Stimulated activated CD8-positive, alpha-beta memory T cell treated with anti-CD3 and anti-CD28 coated beads, Interleukin-15, amount 100 ng/mL, for 4 hours (primary cell): ENCODE results near the gene FAM89B.
A peak's percentile ranks its signal among the peaks of the same experiment; 100 is the strongest.

ENCODE experiments used
- DNase-seq, 2 donors: peaks; one replicate each; pipeline ENCODE4 v3.0.0-alpha.2; 2020; ENCODE audit warnings: low read depth in 2 of 2

The FAM89B gene

DNA sequence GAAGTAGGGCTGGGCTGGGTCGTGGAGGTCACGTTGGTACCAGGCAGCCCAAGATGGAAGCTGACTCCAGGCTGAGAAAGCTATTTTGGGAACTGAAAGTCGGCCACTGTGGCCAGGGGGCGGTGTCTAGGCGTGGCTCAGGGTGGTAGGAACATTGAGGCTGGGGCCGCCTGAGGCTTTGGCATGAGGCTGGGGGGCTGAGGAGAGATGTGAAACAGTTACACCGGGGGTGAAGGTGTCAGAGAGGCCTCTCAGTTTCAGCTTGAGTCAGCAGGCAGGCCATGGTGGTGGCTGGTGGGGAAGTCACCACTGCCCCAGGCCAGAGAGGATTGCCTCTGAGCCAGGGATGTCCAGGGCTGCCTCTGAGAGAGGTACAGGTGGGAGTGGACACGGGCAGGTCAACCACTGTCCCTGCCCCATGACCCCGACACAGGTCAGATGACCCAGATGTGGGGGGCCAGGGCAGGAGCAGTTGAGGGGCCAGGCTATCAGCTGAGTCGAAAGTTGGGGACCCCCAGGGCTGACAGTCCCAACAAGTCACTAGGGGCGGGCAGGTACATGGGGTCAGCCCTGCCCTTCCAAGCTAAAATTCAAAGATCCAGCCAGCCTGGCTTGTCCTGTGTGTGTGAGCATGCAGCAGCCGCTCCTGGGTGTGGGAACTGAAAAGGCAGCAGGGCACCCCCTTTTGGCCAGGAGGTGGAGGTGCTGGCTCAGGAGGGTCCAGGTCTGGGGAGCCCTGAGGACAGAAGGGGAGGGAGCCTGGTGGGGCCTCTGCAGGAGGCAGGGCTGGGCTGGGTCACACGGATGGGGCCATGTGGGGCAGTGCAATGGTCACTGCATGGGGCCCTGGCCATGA is 16.1 kb downstream of the FAM89B start:
- peak; percentile 43 to 57 for DNase-seq

DNA sequence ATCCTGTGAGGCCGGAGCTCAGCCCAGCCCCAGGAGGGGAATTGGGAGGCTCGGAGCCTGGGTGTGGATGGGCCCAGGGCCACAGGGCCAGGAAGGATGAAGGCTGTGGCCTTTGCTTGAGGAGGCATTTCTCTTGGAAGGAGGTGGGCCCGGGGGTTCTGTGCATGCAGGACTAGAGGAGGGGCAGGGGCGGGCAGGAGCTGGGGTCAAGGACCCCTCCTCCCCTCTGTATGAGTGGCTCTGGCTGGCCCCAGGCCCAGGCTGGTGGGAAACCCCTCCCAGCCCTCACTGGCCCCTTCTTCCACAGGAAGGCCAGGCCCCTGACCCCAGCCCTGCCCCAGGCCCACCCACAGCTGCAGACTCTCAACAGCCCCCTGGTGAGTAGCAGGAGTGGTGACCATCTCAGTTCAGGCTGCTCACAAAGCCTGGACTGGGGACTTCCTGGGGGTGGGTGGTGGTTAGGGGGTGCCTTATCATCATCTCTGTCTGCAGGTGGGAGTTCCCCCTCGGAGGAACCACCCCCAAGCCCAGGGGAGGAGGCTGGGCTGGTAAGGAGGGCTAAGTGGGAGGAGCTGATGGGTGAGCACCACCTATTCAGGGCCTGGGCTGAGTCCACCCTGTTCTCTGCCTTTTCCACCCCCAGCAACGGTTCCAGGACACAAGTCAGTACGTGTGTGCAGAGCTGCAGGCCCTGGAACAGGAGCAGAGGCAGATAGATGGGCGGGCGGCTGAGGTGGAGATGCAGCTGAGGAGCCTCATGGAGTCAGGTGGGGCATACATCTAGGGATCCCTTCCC is 17.3 kb downstream of the FAM89B start:
- no peak for DNase-seq

DNA sequence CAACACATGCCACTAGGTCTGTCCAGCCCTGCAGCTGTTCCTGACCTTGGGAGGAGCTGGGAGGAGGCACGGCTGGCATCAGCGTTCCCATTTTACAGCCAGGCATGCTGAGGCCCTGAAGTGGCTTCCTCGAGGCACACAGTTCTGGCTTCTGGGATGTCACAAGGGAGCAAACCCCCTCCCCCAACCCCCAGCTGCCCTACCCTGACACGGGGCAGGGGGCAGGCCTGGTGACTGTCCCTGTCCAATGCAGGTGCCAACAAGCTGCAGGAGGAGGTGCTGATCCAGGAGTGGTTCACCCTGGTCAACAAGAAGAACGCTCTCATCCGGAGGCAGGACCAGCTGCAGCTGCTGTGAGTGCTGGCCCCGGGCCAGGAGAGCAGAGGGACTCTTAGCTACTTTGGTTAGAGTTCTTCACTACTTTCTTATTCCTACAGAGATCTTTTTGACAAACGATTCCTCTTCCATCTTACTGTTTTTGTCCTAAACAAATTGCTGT is 18.0 kb downstream of the FAM89B start:
- DNase-seq: no peak

- DNase-seq: no peak
Observed at GRCh38 chr11:65591939-65592857, 19.9 kb downstream of the FAM89B start.

GRCh38 chr11:65592858-65593517 is 20.6 kb downstream of the FAM89B start:
- no peak for DNase-seq

GRCh38 chr11:65593518-65594414 is 21.4 kb downstream of the FAM89B start:
- DNase-seq: no peak

- no peak for DNase-seq
Observed at GRCh38 chr11:65595131-65595530, 22.8 kb downstream of the FAM89B start.

DNA sequence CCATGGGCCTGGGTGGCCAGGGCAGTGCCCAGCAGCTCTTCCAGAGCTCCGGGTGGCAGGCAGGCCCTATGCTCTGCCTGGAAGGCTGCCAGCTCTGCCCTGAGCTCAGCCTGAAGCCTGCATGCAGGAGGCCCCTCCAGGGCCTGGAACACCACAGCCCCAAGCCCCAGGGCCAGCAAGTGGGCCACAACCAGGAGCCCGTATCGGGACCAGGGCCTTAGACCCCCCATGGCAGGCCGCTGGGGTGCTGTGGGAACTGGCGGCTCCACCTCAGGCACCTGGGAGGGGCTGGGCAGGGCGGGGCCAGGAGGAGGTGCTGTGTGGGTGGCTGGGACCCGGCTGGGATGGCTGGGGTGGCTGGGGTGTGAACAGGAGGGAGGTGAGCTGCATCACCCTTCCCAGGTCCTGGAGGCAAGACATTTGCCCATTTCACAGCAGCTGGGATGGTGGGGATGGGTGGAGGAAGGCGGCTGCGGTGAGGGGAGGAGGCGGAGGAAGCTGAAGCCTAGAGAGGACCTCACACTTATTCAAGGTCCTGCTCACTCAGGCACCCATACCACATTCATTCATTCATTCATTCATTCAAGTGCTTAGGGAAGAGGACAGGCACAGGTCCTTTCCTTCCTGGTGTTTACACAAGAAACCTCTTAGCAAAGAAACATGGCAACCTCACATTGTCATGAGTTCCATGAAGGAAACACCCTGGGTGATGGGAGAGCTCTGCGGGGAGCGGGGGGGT is 23.4 kb downstream of the FAM89B start, which contains the start of gene KCNK7:
Gene KCNK7, minus strand, starts transcription at position 258 of the 739 bp plus-strand sequence. Its CDS starts 28 bp downstream, at position 230.
- DNase-seq: no peak

DNA sequence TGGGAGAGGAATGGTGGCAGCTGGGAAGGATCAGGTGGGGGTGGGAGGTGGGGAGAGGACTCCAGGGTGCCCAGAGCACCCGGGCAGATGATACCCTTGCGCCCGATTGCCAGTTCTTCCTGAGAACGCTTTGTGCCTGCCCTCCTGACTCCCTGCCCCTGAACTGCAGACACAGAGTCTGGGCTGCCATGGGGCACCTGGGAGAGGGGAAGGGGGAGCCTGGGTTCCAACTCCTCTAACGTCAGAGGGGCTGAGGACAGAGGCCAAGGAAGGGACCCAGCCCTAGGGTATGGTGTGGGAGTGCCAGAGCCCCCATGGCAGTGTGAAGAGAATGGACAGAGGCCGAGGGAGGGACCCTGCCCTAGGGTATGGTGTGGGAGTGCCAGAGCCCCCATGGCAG is 24.2 kb downstream of the FAM89B start:
- no peak for DNase-seq

DNA sequence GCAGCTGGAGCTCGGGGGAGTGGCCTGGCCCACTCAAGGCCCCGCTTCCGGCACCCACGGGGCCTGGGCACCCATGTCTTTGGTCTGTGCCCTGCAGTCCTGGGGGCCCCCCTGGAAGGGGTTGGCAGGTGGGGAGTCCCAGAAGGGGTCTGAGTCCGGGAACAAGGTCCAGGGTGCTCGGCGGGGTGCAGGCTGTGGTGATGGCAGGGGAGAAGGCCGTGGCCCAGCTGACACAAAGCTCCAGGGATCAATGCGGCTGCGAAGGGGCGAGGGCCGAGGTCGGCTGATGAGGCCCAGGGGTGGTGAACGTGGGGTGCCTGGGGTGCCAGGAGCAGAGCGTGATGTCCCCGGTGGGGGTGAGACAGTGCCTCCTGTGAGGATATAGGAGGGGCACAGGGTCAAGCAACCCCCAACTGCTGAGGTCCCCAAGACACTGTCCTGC is 25.9 kb downstream of the FAM89B start:
- no peak for DNase-seq

GRCh38 chr11:65599216-65599954 is 27.0 kb downstream of the FAM89B start:
- no peak for DNase-seq

DNA sequence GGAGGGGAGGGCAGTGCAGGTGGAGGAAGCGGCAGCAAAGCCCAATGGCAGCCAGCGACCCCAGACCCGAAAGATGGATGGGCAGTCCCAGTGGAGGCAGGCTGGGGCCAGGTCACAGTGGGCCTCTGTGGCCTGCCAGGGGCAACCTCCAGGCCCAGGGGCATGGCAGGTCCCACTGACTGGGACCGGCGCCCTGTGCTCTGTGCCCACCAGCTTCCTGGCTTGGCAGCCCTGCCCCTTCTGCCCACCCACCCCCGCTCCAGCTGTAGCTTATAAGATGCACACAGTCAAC is 27.6 kb downstream of the FAM89B start:
- no peak for DNase-seq

DNA sequence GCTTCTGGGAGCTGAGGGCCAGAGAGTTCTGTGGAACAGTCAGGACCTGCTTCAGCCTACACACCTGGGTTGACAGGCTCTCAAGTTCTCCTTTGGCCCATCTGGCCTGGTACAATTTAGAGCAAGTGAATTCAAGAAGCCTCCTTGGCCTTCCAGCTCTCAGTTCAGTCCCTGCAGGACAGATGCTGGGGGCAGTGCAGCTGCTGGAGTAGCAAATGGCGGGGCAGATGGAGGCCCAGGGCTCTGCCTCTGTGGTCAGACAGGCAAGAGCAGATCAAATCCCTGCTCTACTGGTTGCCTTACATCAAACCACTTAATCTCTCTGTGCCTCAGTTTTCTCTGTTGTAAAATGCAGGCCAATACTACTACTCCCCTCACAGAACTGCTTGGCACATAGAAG is 31.9 kb downstream of the FAM89B start:
- DNase-seq: no peak

DNA sequence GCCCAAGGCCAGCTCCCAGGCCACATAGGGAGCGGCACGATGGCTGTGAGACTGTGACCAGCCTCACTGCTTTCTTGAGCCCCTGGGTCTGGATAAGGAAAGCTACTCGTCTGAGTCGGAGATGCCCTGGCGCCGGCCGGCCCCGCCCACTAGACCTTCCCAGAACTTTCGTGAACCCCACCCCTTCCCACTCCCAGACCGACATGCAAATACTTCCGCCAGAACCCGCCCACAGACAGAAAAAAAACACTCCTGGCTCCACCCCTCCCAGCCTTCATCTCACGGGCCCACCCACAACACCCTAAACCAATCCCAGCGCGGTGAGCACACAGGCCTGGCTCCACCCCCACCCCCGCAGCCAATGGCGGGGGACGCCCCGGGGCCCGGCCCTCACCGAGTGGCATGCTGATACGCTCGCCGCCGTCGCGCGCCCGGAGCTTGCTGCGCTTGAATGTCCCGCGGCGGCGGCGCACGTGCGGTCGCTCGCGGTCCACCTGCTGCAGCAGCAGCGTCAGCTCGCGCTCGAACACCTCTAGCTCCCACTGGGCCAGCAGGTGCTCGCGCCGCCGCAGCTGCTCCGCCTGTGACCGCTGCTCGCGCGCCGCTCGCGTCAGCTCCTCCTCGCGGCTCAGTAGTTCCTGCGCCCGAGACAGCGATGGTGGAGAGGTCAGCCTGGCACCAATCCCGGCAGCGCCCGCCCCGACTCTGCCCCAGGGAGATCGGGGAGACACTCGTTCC is 34.7 kb downstream of the FAM89B start:
- DNase-seq: no peak

DNA sequence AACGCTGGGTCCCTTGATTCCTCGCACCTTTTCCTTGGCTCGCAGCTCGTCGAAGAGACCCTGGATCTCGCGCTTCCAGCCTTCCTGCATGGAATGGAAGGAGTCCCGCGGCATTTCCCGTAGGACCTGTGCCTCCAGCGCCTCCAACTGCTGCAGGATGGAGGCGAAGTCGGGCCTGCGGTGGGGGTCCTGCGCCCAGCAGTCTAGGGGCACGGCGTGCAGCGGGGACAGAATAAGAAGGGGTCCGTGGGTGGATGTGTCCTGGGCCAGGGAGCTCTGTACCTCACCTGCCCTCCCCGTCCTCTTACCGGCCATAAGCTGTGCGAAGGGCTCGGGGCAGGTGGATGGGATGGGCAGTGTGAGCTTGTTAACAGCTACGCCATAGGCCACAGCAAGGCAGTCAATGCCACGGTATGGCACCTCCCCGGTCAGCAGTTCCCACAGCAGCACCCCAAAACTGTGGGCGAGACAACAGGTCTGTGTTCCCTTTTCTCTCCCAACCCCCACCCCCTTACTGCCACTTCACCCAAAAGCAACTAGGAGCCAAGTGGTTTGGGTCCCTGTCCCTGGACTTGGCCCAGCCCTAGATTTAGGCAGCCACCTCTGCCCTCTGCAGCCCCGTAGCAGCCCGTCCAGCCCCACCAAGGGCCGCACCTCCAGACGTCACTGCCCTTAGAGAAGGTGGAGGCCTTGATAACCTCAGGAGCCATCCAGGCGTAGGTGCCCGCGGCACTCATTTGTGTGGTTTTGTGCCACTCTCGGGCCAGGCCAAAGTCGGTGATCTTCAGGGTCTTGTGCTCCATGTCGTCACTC is 35.5 kb downstream of the FAM89B start:
- no peak for DNase-seq

GRCh38 chr11:65609229-65609628 is 36.9 kb downstream of the FAM89B start:
- DNase-seq: no peak

DNA sequence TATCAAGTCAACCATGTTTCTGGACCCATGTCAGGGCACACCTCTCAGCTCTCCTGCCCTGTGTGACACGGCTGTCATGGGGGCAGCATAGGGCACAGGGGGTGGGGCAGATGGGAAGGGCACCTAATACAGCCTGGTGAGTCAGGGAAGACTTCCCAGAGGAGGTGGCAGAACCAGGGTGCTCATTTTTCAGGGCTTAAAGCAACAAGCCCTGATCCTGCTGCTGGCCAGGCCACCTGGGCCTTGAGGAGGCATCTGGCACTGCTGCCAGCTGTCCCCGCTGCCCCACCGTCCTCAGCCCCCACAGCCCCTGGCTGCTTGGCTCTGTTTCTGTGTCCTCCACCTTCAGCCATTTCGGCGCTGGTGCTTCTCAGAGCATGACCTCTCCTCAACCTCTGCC is 37.3 kb downstream of the FAM89B start:
- no peak for DNase-seq
